HepG2 (cell line): ENCODE data around the gene OTOP2. TPM values are rescaled to one million over a fixed set of nuclear protein-coding genes. Genes with fewer than 3 reads are reported as not detected.

Experiments used
- ARNT2 ChIP-seq: sonication (generic); formaldehyde crosslinking; IDR thresholded peaks from 2 replicates; pipeline ENCODE4 v1.8.0; 2022; ENCODE audit warnings: mild to moderate bottlenecking, low read depth, missing genetic modification reagents, moderate library complexity
- BORCS8-MEF2B ChIP-seq: sonication (generic); formaldehyde crosslinking; IDR thresholded peaks from 2 replicates; pipeline ENCODE4 v1.8.0; 2022; ENCODE audit warnings: mild to moderate bottlenecking, missing genetic modification reagents
- CSRNP1 ChIP-seq: sonication (generic); formaldehyde crosslinking; IDR thresholded peaks from 2 replicates; pipeline ENCODE4 v1.8.1; 2023; ENCODE audit warnings: mild to moderate bottlenecking, missing genetic modification reagents
- EED ChIP-seq: sonication (generic); formaldehyde crosslinking; IDR thresholded peaks from 2 replicates; pipeline ENCODE4 v1.5.0; 2020; ENCODE audit warnings: mild to moderate bottlenecking, missing genetic modification reagents
- HDAC2 ChIP-seq: sonication (generic); formaldehyde crosslinking; IDR thresholded peaks from 2 replicates; pipeline ENCODE4 v1.4.0; 2020; ENCODE audit warnings: missing genetic modification reagents
- HNF1B ChIP-seq: sonication (generic); formaldehyde crosslinking; IDR thresholded peaks from 2 replicates; pipeline ENCODE4 v1.5.1; 2020; ENCODE audit warnings: mild to moderate bottlenecking, moderate library complexity, missing genetic modification reagents
- HOXA7 ChIP-seq: sonication (generic); formaldehyde crosslinking; IDR thresholded peaks from 2 replicates; pipeline ENCODE4 v1.8.1; 2022; ENCODE audit warnings: mild to moderate bottlenecking, missing genetic modification reagents, moderate library complexity
- LCORL ChIP-seq, 2 experiments: fragments of 450-650 bp in 1 of 2; sonication (generic) in 1 of 2; formaldehyde crosslinking in 1 of 2; IDR thresholded peaks; 2 replicates each; pipeline versions ENCODE4 v1.5.0 to v1.6.1; 2017 to 2020; ENCODE audit warnings: antibody characterized with exemption in 1 of 2, missing genetic modification reagents in 1 of 2
- MAX ChIP-seq: IDR thresholded peaks from 2 replicates; pipeline ENCODE4 v1.6.1; 2012; ENCODE audit warnings: inconsistent platforms
- RFXAP ChIP-seq: sonication (generic); formaldehyde crosslinking; IDR thresholded peaks from 2 replicates; pipeline ENCODE4 v1.4.0; 2020; ENCODE audit warnings: missing genetic modification reagents, borderline replicate concordance
- SIN3A ChIP-seq: IDR thresholded peaks from 2 replicates; pipeline ENCODE4 v1.6.1; 2011; ENCODE audit warnings: low read depth, mild to moderate bottlenecking, control low read depth, low read length, borderline replicate concordance
- SOX6 ChIP-seq, 2 experiments: fragments of 450-650 bp in 1 of 2; sonication (generic) in 1 of 2; formaldehyde crosslinking in 1 of 2; IDR thresholded peaks; 2 replicates each; pipeline versions ENCODE4 v1.4.0 to v1.6.1; 2017 to 2020; ENCODE audit warnings: antibody characterized with exemption in 1 of 2, mild to moderate bottlenecking in 1 of 2, missing genetic modification reagents in 1 of 2
- STAT5B ChIP-seq: sonication (generic); formaldehyde crosslinking; IDR thresholded peaks from 2 replicates; pipeline ENCODE4 v1.4.0; 2020; ENCODE audit warnings: missing genetic modification reagents
- ZBTB26 ChIP-seq: IDR thresholded peaks from 2 replicates; pipeline ENCODE4 v1.6.1; 2016; ENCODE audit warnings: missing compliant biosample characterization, missing genetic modification reagents, borderline replicate concordance
- ZBTB38 ChIP-seq: sonication (generic); formaldehyde crosslinking; IDR thresholded peaks from 2 replicates; pipeline ENCODE4 v1.5.1; 2020; ENCODE audit warnings: mild to moderate bottlenecking, missing genetic modification reagents
- ZNF124 ChIP-seq: sonication (generic); formaldehyde crosslinking; IDR thresholded peaks from 2 replicates; pipeline ENCODE4 v1.4.0; 2020; ENCODE audit warnings: missing genetic modification reagents
- ZNF331 ChIP-seq: sonication (generic); formaldehyde crosslinking; IDR thresholded peaks from 2 replicates; pipeline ENCODE4 v1.4.0; 2020; ENCODE audit warnings: missing genetic modification reagents
- ZNF512 ChIP-seq: sonication (generic); formaldehyde crosslinking; IDR thresholded peaks from 2 replicates; pipeline ENCODE4 v1.4.0; 2020; ENCODE audit warnings: mild to moderate bottlenecking, missing genetic modification reagents
- ZNF530 ChIP-seq: sonication (generic); formaldehyde crosslinking; IDR thresholded peaks from 2 replicates; pipeline ENCODE4 v1.5.0; 2020; ENCODE audit warnings: low read depth, mild to moderate bottlenecking, missing genetic modification reagents
- ZNF556 ChIP-seq: sonication (generic); formaldehyde crosslinking; IDR thresholded peaks from 2 replicates; pipeline ENCODE4 v1.4.0; 2020; ENCODE audit warnings: mild to moderate bottlenecking, missing genetic modification reagents, borderline replicate concordance
- ZNF616 ChIP-seq: sonication (generic); formaldehyde crosslinking; IDR thresholded peaks from 2 replicates; pipeline ENCODE4 v1.5.0; 2020; ENCODE audit warnings: low read depth, mild to moderate bottlenecking, missing genetic modification reagents
- ZNF672 ChIP-seq: sonication (generic); formaldehyde crosslinking; IDR thresholded peaks from 2 replicates; pipeline ENCODE4 v1.8.1; 2022; ENCODE audit warnings: missing genetic modification reagents
- ZNF878 ChIP-seq: sonication (generic); formaldehyde crosslinking; IDR thresholded peaks from 2 replicates; pipeline ENCODE4 v1.8.1; 2023; ENCODE audit warnings: mild to moderate bottlenecking, missing genetic modification reagents, moderate library complexity
- polyA plus RNA-seq, 8 experiments: library from polyadenylated mRNA; depleted of rRNA in 3 of 8; stranded (reverse) in 7 of 8; unstranded in 1 of 8; fragments of >200 nt; fragmentation: Illumina TruSeq in 4 of 8; extraction: Trizol in 4 of 8; gene quantifications; 2 replicates each; pipeline versions ENCODE4 v1.2.1 to v1.2.3, GENCODE V29; 2011 to 2016; ENCODE audit warnings: low read depth in 4 of 8, missing spikeins in 1 of 8, mixed read lengths in 1 of 8; ENCODE audit not compliant: insufficient read depth in 1 of 8
- total RNA-seq, 5 experiments: library from RNA; depleted of rRNA; stranded (reverse); fragments of >200 nt; fragmentation: Illumina TruSeq; extraction: Trizol; gene quantifications; 2 replicates each; pipeline ENCODE4 v1.2.3, GENCODE V29; 2016; ENCODE audit warnings: low read depth in 1 of 5

The OTOP2 gene
- total and polyA plus RNA-seq, 2 of the 13 experiments (the other 11 are each of a cell fraction or from before 2014, with no cell fraction given): not detected

- peak; percentile 90 for TF ChIP-seq ZNF616 (CRISPR knock-in tag)
- 0 out of 2 replicates have a peak, but pooled peaks have one; percentile 33 for TF ChIP-seq ZBTB38 (CRISPR knock-in tag)
- 0 out of 2 replicates have a peak, but pooled peaks have one; percentile 39 for TF ChIP-seq ZNF124
- no peak for TF ChIP-seq SOX6 (IDR thresholded peaks at IDR 0.05)
- no peak for TF ChIP-seq SOX6 (CRISPR knock-in tag; IDR thresholded peaks at IDR 0.05)
- no peak for TF ChIP-seq LCORL (IDR thresholded peaks at IDR 0.05)
- peak; percentile 79 for TF ChIP-seq LCORL (CRISPR knock-in tag; IDR thresholded peaks at IDR 0.05)
- no peak for TF ChIP-seq SIN3A
- TF ChIP-seq HNF1B (CRISPR knock-in tag): no peak
- TF ChIP-seq ZBTB26 (CRISPR knock-in tag): peak; percentile 65; the same call in 1 of the 2 replicates
- TF ChIP-seq ZNF672 (CRISPR knock-in tag): 0 out of 2 replicates have a peak, but pooled peaks have one; percentile 25
- TF ChIP-seq ZNF556: no peak
- peak; percentile 98 for TF ChIP-seq MAX
- no peak for TF ChIP-seq ZNF512 (CRISPR knock-in tag)
- TF ChIP-seq CSRNP1 (CRISPR knock-in tag): peak; percentile 56; the same call in 1 of the 2 replicates
- peak; percentile 59; the same call in 1 of the 2 replicates for TF ChIP-seq ZNF331
- TF ChIP-seq ZNF878 (CRISPR knock-in tag): no peak
- TF ChIP-seq HDAC2: peak; percentile 41; the same call in 1 of the 2 replicates
- peak; percentile 83; the same call in 1 of the 2 replicates for TF ChIP-seq BORCS8-MEF2B
- TF ChIP-seq HOXA7 (CRISPR knock-in tag): no peak
- no peak for TF ChIP-seq RFXAP
- TF ChIP-seq EED: peak; percentile 65; the same call in 1 of the 2 replicates
- peak; percentile 78 for TF ChIP-seq ARNT2 (CRISPR knock-in tag)
- TF ChIP-seq ZNF530 (CRISPR knock-in tag): no peak
- TF ChIP-seq STAT5B (CRISPR knock-in tag): no peak
These were observed 379 bp upstream of the OTOP2 start (continued) for GRCh38 chr17:74923538-74924249.
